Measurements from ENCODE around the gene SLC6A18.

GRCh38 chr5:1180096-1180495 lies 45.1 kb upstream of the SLC6A18 start:
- TF ChIP-seq POLR2A (IDR thresholded peaks at IDR 0.05; ENCODE audit: low read depth, low read length) (no peak), POLR2AphosphoS5 (IDR thresholded peaks at IDR 0.05; ENCODE audit: low read depth, low read length) (no peak), TAF1 (IDR thresholded peaks at IDR 0.05; ENCODE audit: low read depth, low read length) (no peak), SPI1 (IDR thresholded peaks at IDR 0.05; ENCODE audit: low read depth, low read length) (no peak), POU2F2 (IDR thresholded peaks at IDR 0.05; ENCODE audit: low read depth, low read length) (no peak)
